ENCODE measurements around the gene ACOT4. TPM values are rescaled to one million over a fixed set of nuclear protein-coding genes. Genes with fewer than 3 reads are reported as not detected.
A peak's percentile ranks its signal among the peaks of the same experiment; 100 is the strongest.

ACOT4 gene
- total RNA-seq, 1 donor from 2014 or later = 4.5 TPM

DNA sequence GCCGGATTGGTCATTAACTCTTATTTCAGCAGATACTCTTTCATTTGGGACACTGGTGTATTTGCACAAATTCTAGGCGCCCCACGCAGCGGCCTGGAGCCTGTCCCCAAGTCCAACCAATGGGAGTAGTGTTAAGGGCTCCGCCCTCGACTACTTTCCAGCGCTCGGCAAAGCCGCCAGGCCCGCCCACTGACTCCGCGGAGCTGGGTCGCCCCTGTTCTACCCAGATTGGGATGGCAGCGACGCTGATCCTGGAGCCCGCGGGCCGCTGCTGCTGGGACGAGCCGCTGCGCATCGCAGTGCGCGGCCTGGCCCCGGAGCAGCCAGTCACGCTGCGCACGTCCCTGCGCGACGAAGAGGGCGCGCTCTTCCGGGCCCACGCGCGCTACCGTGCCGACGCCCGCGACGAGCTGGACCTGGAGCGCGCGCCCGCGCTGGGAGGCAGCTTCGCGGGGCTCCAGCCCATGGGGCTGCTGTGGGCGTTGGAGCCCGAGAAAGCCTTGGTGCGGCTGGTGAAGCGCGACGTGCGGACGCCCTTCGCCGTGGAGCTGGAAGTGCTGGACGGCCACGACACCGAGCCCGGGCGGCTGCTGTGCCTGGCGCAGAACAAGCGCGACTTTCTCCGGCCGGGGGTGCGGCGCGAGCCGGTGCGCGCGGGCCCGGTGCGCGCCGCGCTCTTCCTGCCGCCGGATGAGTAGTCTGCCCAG lies 20.8 kb downstream of the ACOT4 start, which contains the start of gene ACOT6:
Gene ACOT6, plus strand, starts transcription at position 179 of the 707 bp plus-strand sequence. Its CDS starts 55 bp downstream, at position 234.
- no peaks in the 10 kb centered on the region for H3K27me3 ChIP-seq
- no peaks in the 10 kb centered on the region for H3K9me3 ChIP-seq
- intact Hi-C loops (cut with DNase I) = no loop called here
- ATAC-seq = peak; percentile 95
- peak within 1 kb of the TSS; percentile 84 for H3K27ac ChIP-seq
- H3K4me1 ChIP-seq = no peaks in the 10 kb centered on the region
- TF ChIP-seq, protein P1, sequence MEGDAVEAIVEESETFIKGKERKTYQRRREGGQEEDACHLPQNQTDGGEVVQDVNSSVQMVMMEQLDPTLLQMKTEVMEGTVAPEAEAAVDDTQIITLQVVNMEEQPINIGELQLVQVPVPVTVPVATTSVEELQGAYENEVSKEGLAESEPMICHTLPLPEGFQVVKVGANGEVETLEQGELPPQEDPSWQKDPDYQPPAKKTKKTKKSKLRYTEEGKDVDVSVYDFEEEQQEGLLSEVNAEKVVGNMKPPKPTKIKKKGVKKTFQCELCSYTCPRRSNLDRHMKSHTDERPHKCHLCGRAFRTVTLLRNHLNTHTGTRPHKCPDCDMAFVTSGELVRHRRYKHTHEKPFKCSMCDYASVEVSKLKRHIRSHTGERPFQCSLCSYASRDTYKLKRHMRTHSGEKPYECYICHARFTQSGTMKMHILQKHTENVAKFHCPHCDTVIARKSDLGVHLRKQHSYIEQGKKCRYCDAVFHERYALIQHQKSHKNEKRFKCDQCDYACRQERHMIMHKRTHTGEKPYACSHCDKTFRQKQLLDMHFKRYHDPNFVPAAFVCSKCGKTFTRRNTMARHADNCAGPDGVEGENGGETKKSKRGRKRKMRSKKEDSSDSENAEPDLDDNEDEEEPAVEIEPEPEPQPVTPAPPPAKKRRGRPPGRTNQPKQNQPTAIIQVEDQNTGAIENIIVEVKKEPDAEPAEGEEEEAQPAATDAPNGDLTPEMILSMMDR (IDR thresholded peaks at IDR 0.05) = no peak
- H3K4me3 ChIP-seq = peak within 1 kb of the TSS; percentile 68
- DNase-seq = peak; percentile 91
- no peaks in the 10 kb centered on the region for H3K36me3 ChIP-seq

DNA sequence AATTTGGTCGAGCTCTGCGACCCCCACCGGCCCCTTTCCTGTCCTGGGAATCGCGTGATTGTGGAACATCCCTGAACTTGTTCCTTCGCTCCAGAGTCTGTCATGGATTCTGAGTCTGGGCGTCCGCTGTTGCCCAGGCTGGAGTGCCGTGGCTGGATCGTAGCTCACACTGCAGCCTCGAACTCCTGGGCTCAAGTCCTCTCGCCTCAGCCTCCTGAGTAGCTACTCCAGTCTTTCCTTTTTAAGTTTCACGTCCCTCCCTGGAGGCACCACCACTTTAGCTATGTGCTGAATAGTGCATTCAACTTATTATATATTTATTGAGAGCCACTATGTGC lies 21.3 kb downstream of the ACOT4 start:
- Histone ChIP-seq H3K9me3 (no peaks in the 10 kb centered on the region), H3K27me3 (no peaks in the 10 kb centered on the region), H3K27ac (peak overlapping the region; percentile 84), H3K4me1 (no peaks in the 10 kb centered on the region), H3K36me3 (no peaks in the 10 kb centered on the region), H3K4me3 (peak overlapping the region; percentile 68)
- DNase-seq = no peak
- ATAC-seq = peak; percentile 31
- intact Hi-C loops (cut with DNase I) = no loop called here
- TF ChIP-seq, protein P1 (IDR thresholded peaks at IDR 0.05) = no peak

DNA sequence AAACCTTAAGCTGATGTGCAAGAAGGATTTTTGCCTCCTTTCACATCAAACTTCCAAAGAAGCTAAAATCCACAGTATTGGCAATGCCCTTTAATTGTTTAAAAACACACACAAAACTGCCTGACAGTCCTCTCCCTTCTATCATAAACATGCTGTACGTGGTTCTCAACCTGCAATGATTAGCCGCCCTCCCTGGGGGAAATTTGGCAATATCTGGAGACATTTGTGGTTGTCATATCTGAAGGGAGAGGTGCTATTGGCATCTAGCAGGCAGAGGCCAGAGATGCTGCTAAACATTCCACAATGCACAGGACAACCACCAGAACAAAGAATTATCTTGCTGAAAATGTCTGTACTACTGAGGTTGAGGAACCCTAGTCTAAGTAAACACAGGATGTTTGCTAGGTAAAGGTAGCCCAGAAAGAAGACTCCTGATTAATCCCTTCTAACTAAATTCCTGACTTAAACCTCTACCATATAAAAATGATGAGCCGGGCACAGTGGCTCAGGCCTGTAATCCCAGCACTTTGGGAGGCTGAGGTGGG lies 21.8 kb downstream of the ACOT4 start:
- H3K4me1 ChIP-seq = no peaks in the 10 kb centered on the region
- ATAC-seq = no peak
- no peaks in the 10 kb centered on the region for H3K27me3 ChIP-seq
- H3K36me3 ChIP-seq = no peaks in the 10 kb centered on the region
- H3K9me3 ChIP-seq = no peaks in the 10 kb centered on the region
- H3K4me3 ChIP-seq = peak overlapping the region; percentile 68
- H3K27ac ChIP-seq = no peak overlapping the region
- no peak for DNase-seq
- intact Hi-C loops (cut with DNase I) = no loop called here
- TF ChIP-seq, protein P1 (IDR thresholded peaks at IDR 0.05) = no peak

DNA sequence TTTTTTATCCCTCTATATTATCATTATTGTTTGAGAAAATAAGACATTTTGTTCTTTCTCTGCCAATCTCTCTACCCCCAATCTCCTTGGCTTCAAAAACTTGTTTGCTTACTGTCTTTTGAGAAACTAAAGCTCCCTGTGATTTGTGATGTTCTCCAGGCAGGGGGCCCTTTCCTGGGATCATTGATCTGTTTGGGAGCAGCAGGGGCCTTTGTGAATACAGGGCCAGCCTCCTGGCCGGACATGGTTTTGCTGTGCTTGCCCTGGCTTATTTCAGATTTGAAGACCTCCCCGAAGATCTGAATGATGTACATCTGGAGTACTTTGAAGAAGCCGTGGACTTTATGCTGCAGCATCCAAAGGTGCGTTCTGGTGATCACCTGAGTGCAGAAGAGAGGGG lies 25.2 kb downstream of the ACOT4 start:
- Histone ChIP-seq H3K36me3 (no peaks in the 10 kb centered on the region), H3K4me3 (no peak overlapping the region), H3K9me3 (no peaks in the 10 kb centered on the region), H3K27me3 (no peaks in the 10 kb centered on the region), H3K27ac (no peak overlapping the region), H3K4me1 (no peaks in the 10 kb centered on the region)
- DNase-seq = no peak
- no peak for ATAC-seq
- TF ChIP-seq, protein P1 (IDR thresholded peaks at IDR 0.05) = no peak
- intact Hi-C loops (cut with DNase I) = no loop called here

DNA sequence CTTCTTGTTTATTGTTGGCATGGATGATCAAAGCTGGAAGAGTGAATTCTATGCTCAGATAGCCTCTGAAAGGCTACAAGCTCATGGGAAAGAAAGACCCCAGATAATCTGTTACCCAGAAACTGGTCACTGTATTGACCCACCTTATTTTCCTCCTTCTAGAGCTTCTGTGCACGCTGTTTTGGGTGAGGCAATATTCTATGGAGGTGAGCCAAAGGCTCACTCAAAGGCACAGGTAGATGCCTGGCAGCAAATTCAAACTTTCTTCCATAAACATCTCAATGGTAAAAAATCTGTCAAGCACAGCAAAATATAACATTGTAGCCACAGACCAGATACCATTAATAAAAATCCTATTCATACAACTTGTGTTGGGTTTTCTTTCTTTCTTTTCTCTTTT lies 27.9 kb downstream of the ACOT4 start:
- TF ChIP-seq, protein P1 (IDR thresholded peaks at IDR 0.05) = no peak
- intact Hi-C loops (cut with DNase I) = no loop called here
- no peak overlapping the region for H3K27ac ChIP-seq
- H3K4me3 ChIP-seq = no peak overlapping the region
- H3K4me1 ChIP-seq = no peaks in the 10 kb centered on the region
- no peaks in the 10 kb centered on the region for H3K27me3 ChIP-seq
- H3K9me3 ChIP-seq = no peaks in the 10 kb centered on the region
- H3K36me3 ChIP-seq = no peaks in the 10 kb centered on the region
- no peak for DNase-seq
- no peak for ATAC-seq
